ENCODE data around the gene ATP6AP1.

GRCh38 chrX:154464806-154465365, 36.4 kb downstream of the ATP6AP1 start:
- TF ChIP-seq CTCF (conservative IDR thresholded peaks at IDR 0.05) (no peak), EZH2 (IDR thresholded peaks at IDR 0.05; ENCODE audit: low read depth) (no peak)
